IgD-negative memory B cell (primary cell): ENCODE results near the gene SP110. TPM values are rescaled to one million over a fixed set of nuclear protein-coding genes. Genes with fewer than 3 reads are reported as not detected.
"Not testable (repeated sequence)": the region's sequence is repeated elsewhere in the genome, so short reads cannot be mapped to it uniquely, and the experiment has no call there.

Source experiments
- H3K27ac Mint-ChIP-seq, 3 donors: one replicate each; pipeline ENCODE4 v1.8.0; 2020 to 2022; ENCODE audit warnings: mild to moderate bottlenecking in 3 of 3, mixed read lengths in 3 of 3, moderate library complexity in 1 of 3
- H3K27me3 Mint-ChIP-seq: one replicate; pipeline ENCODE4 v1.8.0; 2021; ENCODE audit warnings: mixed read lengths
- H3K36me3 Mint-ChIP-seq: one replicate; pipeline ENCODE4 v1.8.0; 2020; ENCODE audit warnings: mild to moderate bottlenecking, mixed read lengths
- H3K4me1 Mint-ChIP-seq, 3 donors: one replicate each; pipeline ENCODE4 v1.8.0; 2020 to 2022; ENCODE audit warnings: mixed read lengths in 3 of 3, mild to moderate bottlenecking in 1 of 3
- H3K4me3 Mint-ChIP-seq, 4 donors: one replicate each; pipeline ENCODE4 v1.8.0; 2020 to 2022; ENCODE audit warnings: mild to moderate bottlenecking in 4 of 4, mixed read lengths in 4 of 4, moderate library complexity in 3 of 4
- H3K9me3 Mint-ChIP-seq, 3 donors: one replicate each; pipeline ENCODE4 v1.8.0; 2020 to 2021; ENCODE audit warnings: mixed read lengths in 3 of 3, mild to moderate bottlenecking in 1 of 3
- polyA plus RNA-seq: library from polyadenylated mRNA; unstranded; fragments of 300-500 nt; fragmentation: Illumina TruSeq; gene quantifications from one replicate; pipeline ENCODE4 v1.2.3, GENCODE V29; 2021

The SP110 gene
- polyA plus RNA-seq, 1 donor from 2014 or later = 273 TPM

DNA sequence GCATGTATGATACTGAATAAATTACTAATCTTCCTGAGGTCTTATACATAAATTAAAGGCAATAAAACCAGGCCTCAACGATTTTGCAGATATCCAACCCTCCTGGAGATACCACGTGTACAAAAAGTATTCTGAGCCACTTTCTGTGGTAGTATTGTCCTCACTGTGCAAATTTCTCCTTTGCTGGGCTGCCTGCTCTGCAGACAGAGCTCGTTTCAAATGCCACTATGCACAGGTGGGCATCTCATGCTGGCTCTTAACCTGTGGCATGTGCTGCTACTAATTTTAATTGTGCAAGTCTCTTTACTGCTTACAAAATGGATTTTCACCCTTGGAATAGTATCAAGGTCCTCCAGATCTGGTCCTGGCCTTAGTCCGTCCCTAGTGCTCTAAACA lies 84.7 kb downstream of the SP110 start:
- Mint-ChIP-seq H3K36me3 (no peaks in the 10 kb centered on the region), H3K27me3 (no peaks in the 10 kb centered on the region), H3K27ac (no peak overlapping the region), H3K4me3 (no peak overlapping the region), H3K4me1 (peaks cover 0 to 1% (median 0%) of the 10 kb centered on the region in 3 donors), H3K9me3 (peaks cover 2 to 4% (median 4%) of the 10 kb centered on the region in 3 donors)

DNA sequence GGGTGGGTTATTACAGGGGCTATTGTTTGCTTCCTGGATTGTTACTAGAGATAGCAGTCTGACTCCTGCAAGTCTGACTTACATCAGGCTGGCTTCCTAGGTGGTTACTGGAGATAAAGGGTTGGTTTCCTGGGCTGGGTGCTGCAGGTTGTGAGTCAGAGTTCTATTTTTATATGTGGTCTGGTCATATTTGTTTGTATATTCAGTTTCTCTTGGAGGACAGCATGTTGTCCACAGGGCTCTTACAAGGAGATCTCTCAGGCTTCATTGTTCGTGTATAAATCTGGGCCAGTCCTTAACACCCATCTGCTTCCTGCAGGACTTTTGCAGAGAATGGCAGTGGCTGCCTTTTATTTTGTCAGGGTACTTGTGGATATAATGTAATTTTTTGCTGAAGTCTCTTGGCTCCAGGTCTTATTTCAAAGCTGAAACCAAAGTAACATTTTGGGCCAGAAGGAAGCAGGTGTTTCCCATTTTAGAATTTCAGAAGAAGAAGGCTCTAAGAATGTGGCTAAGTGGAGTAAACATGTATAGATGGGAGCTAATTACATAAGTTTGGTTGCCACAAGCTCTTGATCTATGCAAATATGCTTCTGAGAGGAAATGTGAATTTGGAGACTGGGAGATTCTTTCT lies 85.2 kb downstream of the SP110 start:
- H3K9me3 Mint-ChIP-seq = peaks cover 0 to 4% (median 2%) of the 10 kb centered on the region in 3 donors
- peaks cover 0 to 1% (median 0%) of the 10 kb centered on the region in 3 donors for H3K4me1 Mint-ChIP-seq
- H3K27ac Mint-ChIP-seq = no peak overlapping the region
- no peak overlapping the region for H3K4me3 Mint-ChIP-seq
- H3K27me3 Mint-ChIP-seq = no peaks in the 10 kb centered on the region
- no peaks in the 10 kb centered on the region for H3K36me3 Mint-ChIP-seq

DNA sequence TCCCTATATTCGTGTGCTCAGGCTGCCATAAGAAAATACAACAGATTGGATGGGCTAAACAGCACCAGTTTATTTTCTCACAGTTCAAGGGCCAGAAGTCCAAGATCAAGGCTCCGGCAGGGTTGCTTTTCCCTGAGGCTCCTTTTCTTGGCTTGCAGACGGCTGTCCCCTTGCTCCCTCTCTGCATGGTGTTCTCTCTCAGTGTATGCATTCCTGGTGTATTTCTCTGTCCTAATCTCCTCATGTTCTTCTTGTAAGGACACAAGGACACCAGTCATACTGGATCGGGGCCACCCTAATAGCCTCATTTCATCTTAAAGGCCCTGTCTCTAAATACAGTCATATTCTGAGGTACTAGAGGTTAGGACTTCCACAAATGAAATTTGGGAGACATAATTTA lies 88.4 kb downstream of the SP110 start:
- Mint-ChIP-seq H3K4me3 (no peak overlapping the region), H3K4me1 (no peaks in the 10 kb centered on the region), H3K27ac (no peak overlapping the region), H3K36me3 (no peaks in the 10 kb centered on the region), H3K27me3 (no peaks in the 10 kb centered on the region), H3K9me3 (peaks cover 0 to 4% (median 2%) of the 10 kb centered on the region in 3 donors)

DNA sequence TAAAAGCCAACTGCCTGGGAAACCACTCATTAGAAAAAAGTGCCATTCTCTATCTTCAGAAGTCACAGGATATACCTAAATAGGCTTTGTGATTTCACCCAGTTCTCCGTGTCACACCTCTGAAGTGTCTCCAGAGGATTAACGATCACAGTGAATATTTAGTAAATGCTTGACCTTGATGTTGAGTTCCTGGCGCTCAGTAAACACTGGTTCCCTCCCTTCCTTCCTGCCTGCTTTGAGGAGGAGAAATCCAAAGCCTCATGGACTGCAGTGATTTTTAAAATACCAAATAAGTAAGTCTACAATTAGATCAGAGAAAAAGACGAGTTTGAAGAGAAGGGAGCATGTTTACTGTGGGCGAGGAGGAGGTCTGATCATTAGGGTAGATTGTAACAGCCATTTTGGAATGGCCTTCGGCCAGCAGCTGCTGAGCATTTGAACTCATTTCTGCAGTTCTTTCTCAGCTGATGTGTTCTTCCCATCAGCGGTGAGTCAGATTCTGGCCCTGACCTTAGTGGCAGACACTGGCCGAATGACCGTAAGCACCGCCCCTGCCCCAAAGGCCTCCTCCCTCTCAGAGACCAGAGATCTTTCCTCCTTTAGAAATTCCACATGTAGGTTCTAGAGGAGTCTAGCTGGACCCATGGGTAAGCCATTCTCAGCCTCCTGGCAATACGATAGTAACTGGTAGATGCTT lies 89.0 kb downstream of the SP110 start:
- peaks cover 0 to under 1% (median 0%) of the 10 kb centered on the region in 3 donors for H3K4me1 Mint-ChIP-seq
- H3K4me3 Mint-ChIP-seq = no peak overlapping the region
- no peaks in the 10 kb centered on the region for H3K36me3 Mint-ChIP-seq
- no peak overlapping the region for H3K27ac Mint-ChIP-seq
- no peaks in the 10 kb centered on the region for H3K27me3 Mint-ChIP-seq
- H3K9me3 Mint-ChIP-seq = peaks cover 0 to 4% (median 2%) of the 10 kb centered on the region in 3 donors

DNA sequence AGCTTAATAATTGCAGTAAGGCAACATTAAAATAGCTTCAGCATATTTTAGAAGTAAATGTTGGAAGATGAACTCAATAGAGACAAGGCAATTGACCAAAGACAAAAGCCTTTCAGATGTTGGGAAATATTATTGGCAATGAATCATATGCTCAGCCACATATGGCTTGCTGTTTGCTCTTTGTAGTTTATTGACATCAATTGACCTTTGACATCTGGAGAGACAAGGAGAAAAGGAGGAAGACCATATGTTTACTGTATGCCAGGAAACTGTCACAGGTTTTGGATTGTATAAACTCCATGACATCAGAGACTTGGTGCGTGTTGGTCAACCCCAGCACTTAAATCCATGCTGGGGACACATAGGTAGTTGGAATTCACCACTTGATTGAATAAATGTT lies 90.4 kb downstream of the SP110 start:
- Mint-ChIP-seq H3K9me3 (peaks cover 0 to 4% (median 2%) of the 10 kb centered on the region in 3 donors), H3K27me3 (no peaks in the 10 kb centered on the region), H3K4me3 (no peak overlapping the region), H3K4me1 (peaks cover 7 to 12% (median 12%) of the 10 kb centered on the region in 3 donors), H3K36me3 (no peaks in the 10 kb centered on the region), H3K27ac (no peak overlapping the region)

DNA sequence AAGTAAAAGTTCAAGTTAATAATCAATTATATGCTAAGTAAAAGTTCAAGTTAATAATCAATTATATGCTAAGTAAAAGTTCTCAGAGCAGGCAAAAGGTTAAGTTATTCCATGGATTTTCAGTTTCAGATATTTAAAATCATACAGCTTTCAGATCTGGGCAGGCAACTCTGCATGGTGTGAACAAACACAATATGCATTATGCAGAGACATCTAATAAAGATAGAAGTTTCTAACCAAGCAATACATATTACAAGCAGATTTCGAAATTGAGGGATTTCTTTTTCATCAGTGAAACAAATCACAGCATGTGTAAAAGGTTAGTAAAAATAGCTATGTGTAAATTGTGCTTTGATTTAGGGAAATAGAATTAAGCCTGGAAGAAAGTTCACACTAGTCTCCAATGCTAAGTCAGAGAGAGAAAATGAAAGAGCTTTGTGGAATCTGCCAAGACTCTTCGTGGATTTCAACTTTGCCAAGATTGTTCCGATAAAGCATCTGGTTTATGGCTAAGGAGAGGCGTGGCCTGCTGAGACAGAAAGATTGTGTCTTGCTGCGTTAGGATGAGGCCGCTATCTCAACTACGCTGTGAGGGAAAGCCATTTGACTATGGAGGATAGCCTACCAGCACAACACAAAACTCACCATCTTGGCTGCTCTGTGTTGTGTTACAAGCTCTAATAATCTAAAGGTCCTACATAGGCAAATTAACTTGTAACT lies 91.0 kb downstream of the SP110 start:
- Mint-ChIP-seq H3K4me1 (peaks cover 7 to 12% (median 12%) of the 10 kb centered on the region in 3 donors), H3K27ac (no peak overlapping the region), H3K36me3 (no peaks in the 10 kb centered on the region), H3K27me3 (no peaks in the 10 kb centered on the region), H3K4me3 (no peak overlapping the region), H3K9me3 (peaks cover 0 to 4% (median 2%) of the 10 kb centered on the region in 3 donors)

DNA sequence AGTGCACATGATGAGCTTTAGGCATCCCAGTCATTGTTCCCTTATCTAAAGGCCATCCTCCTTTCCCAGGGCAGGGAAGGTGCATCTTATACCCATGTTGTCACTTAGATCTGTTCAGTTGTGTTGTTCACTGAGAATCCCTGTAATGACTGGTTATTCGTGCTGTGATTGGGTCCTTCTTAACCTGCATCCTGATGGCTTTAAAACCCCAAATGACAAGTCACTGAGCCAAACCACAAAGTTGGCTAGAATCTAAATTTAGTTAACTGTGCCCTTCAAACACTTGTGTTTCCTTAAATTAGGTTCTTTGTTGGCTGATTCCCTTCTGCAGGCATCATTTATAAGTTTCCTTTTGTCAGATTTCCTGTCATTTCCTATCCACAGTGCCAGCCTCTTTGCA lies 92.6 kb downstream of the SP110 start:
- H3K27me3 Mint-ChIP-seq = no peaks in the 10 kb centered on the region
- H3K36me3 Mint-ChIP-seq = no peaks in the 10 kb centered on the region
- H3K4me1 Mint-ChIP-seq = peaks cover 7 to 12% (median 12%) of the 10 kb centered on the region in 3 donors
- H3K9me3 Mint-ChIP-seq = peaks cover 0 to 1% (median 0%) of the 10 kb centered on the region in 3 donors
- no peak overlapping the region for H3K4me3 Mint-ChIP-seq
- no peak overlapping the region for H3K27ac Mint-ChIP-seq

DNA sequence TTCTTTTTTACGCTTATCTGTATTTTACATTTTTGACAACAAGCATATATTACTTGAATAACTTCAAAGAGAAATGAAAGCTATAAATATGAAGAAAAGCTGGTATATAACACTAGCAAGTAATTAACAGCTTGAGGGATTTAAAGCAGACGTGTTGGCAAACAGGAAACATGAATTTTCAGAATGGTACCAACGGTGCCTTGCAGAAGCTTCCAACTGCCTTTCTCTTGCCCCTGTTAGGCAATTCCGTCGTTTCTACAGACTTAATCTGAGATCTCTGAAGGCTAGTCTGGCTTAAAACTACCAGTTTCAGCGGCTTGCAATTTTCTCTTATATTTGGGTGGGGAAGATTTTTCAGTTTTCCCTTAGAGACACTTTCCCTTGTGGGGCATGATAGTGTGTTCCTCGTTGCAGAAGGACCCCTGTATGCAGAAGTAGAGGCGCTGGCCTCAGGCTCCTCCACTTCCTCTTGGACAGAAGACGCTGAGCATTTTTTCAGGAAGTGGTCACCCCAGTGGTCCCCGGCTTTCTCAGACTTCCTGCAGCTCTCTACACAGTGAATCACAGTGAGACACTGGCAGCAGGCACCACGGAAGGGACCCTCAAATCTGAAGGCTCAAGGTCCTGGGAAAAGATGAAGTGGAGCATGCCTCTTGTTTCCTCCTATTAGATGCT lies 94.9 kb downstream of the SP110 start:
- no peaks in the 10 kb centered on the region for H3K27me3 Mint-ChIP-seq
- H3K4me1 Mint-ChIP-seq = peaks cover 8 to 12% (median 12%) of the 10 kb centered on the region in 3 donors
- no peak overlapping the region for H3K27ac Mint-ChIP-seq
- H3K4me3 Mint-ChIP-seq = peak overlapping the region in 2 of 4 donors; percentile 46 to 65
- no peaks in the 10 kb centered on the region for H3K9me3 Mint-ChIP-seq
- H3K36me3 Mint-ChIP-seq = no peaks in the 10 kb centered on the region

DNA sequence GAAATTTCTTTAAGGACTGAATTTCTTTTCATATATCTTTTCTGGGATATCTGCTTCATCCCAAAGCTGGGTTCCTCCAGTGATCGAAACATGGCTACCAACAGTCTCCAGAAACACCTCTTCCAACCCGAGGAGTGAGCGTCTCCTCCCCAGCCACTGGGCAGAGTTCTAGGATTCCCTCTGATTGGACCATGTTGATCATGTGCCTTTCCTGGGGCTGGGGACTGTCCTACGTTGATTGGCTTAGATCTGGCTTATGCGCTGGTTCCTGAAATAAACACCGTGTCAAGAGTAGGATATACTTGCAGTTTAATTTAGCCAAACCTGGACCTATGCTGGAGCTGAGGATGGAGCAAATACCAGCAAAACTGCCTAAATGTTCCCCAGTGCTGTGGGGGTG lies 95.5 kb downstream of the SP110 start:
- Mint-ChIP-seq H3K4me3 (no peak overlapping the region), H3K9me3 (no peaks in the 10 kb centered on the region), H3K36me3 (peaks cover 2% of the 10 kb centered on the region), H3K27me3 (no peaks in the 10 kb centered on the region), H3K4me1 (peaks cover 8 to 12% (median 12%) of the 10 kb centered on the region in 3 donors), H3K27ac (no peak overlapping the region)

DNA sequence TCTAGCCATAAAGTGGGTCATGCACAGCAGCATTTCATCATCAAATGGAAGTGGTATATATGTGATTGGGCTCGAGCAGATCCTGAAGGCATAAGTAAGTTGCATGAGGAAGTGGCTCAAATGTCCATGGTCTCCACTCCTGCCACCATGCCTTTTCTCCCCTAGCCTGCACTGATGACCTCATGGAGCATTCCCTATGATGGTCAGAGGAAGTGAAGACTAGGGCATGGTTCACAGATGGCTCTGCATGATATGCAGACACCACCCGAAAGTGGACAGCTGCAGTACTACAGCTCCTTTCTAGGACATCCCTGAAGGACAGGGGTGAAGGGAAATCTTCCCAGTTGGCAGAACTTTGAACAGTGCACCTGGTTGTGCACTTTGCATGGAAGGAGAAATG lies 99.4 kb downstream of the SP110 start:
- not testable (repeated sequence) for H3K4me1 Mint-ChIP-seq, H3K36me3 Mint-ChIP-seq, H3K27ac Mint-ChIP-seq, H3K4me3 Mint-ChIP-seq, H3K9me3 Mint-ChIP-seq, H3K27me3 Mint-ChIP-seq

DNA sequence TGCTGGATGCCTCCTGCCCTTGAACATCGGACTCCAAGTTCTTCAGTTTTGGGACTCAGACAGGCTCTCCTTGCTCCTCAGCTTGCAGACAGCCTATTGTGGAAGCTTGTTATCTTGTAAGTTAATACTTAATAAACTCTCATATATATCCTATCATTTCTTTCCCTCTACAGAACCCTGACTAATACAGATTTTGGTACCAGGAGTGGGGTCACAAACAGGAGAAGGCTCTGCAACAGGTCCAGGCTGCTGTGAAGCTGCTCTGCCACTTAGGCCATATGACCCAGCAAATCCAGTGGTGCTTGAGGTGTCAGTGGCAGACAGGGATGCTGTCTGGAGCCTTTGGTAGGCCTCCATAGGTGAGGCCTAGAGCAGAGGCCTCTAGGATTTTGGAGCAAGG lies 100.0 kb downstream of the SP110 start:
- H3K9me3 Mint-ChIP-seq, H3K36me3 Mint-ChIP-seq: not testable (repeated sequence)

More for the DNA sequence above, 100.0 kb downstream of the SP110 start:
- not testable (repeated sequence) for H3K4me1 Mint-ChIP-seq, H3K4me3 Mint-ChIP-seq, H3K27me3 Mint-ChIP-seq, H3K27ac Mint-ChIP-seq

Other genes starting within 250 kb of the SP110 start
- gene SLC16A14, start 151.1 kb downstream of the SP110 start, polyA plus RNA-seq = 0.49 TPM
- 130 TPM for gene SP140, start 5.8 kb upstream of the SP110 start, polyA plus RNA-seq
- gene SP140L, start 107.2 kb upstream of the SP110 start, polyA plus RNA-seq = 38.9 TPM
- gene SP100, start 196.2 kb upstream of the SP110 start, polyA plus RNA-seq = 288 TPM